B cell (primary cell): ENCODE data around the gene PJA1.

Source experiments
- CTCF ChIP-seq: fragments of 200-600 bp; IDR thresholded peaks from one replicate; pipeline ENCODE4 v1.8.0; 2022; ENCODE audit warnings: antibody characterized with exemption, mild to moderate bottlenecking
- EZH2 ChIP-seq: IDR thresholded peaks from 2 replicates; pipeline ENCODE4 v1.6.1; 2012; ENCODE audit warnings: borderline replicate concordance, low read depth, mild to moderate bottlenecking, moderate library complexity, low read length; ENCODE audit not compliant: insufficient read depth, poor library complexity, severe bottlenecking

- TF ChIP-seq EZH2 = no peak
- TF ChIP-seq CTCF = no peak
Measured at GRCh38 chrX:69133921-69134542, 31.2 kb downstream of the PJA1 start.
